ENCODE data around the gene TRIP10. TPM values are rescaled to one million over a fixed set of nuclear protein-coding genes. Genes with fewer than 3 reads are reported as not detected.

Gene TRIP10
- total RNA-seq, 2 donors from 2014 or later = 37.0 to 74.2 TPM

GRCh38 chr19:6718111-6718740, 21.3 kb upstream of the TRIP10 start:
- no peaks in the 10 kb centered on the region for H3K4me1 ChIP-seq (replicated peaks)
- WGBS = 64% methylated on average over 23 of the region's 23 CpGs
- H3K27me3 ChIP-seq (replicated peaks; ENCODE audit: insufficient read depth) = no peaks in the 10 kb centered on the region
- H3K36me3 ChIP-seq = no peaks in the 10 kb centered on the region
- TF ChIP-seq CTCF (IDR thresholded peaks at IDR 0.05) (no peak), POLR2AphosphoS5 (IDR thresholded peaks at IDR 0.05) (no peak), POLR2A (IDR thresholded peaks at IDR 0.05) (no peak)
- intact Hi-C loops (cut with DNase I) = no loop called here
- H3K9me3 ChIP-seq = no peaks in the 10 kb centered on the region
- H3K4me3 ChIP-seq = no peak overlapping the region
- no peak for DNase-seq (ENCODE audit: low spot score)
- no peak overlapping the region for H3K27ac ChIP-seq

GRCh38 chr19:6718741-6719539, 20.5 kb upstream of the TRIP10 start:
- Histone ChIP-seq H3K9me3 (no peaks in the 10 kb centered on the region), H3K36me3 (no peaks in the 10 kb centered on the region), H3K27ac (no peak overlapping the region), H3K4me1 (replicated peaks) (no peaks in the 10 kb centered on the region), H3K27me3 (replicated peaks; ENCODE audit: insufficient read depth) (no peaks in the 10 kb centered on the region), H3K4me3 (no peak overlapping the region)
- no peak for DNase-seq (ENCODE audit: low spot score)
- TF ChIP-seq POLR2AphosphoS5 (IDR thresholded peaks at IDR 0.05) (no peak), CTCF (IDR thresholded peaks at IDR 0.05) (no peak), POLR2A (IDR thresholded peaks at IDR 0.05) (no peak)
- intact Hi-C loops (cut with DNase I) = no loop called here
- 75% methylated on average over 20 of the region's 21 CpGs for WGBS

- TF ChIP-seq CTCF (IDR thresholded peaks at IDR 0.05) (no peak), POLR2AphosphoS5 (IDR thresholded peaks at IDR 0.05) (no peak), POLR2A (IDR thresholded peaks at IDR 0.05) (no peak)
- Histone ChIP-seq H3K36me3 (no peaks in the 10 kb centered on the region), H3K4me1 (replicated peaks) (no peaks in the 10 kb centered on the region), H3K4me3 (no peak overlapping the region), H3K27me3 (replicated peaks; ENCODE audit: insufficient read depth) (no peaks in the 10 kb centered on the region), H3K27ac (no peak overlapping the region), H3K9me3 (no peaks in the 10 kb centered on the region)
- 77% methylated on average over 6 of the region's 6 CpGs for WGBS
- DNase-seq (ENCODE audit: low spot score) = no peak
- intact Hi-C loops (cut with DNase I) = no loop called here
Observed at GRCh38 chr19:6719540-6719861, 20.0 kb upstream of the TRIP10 start.

- H3K4me1 ChIP-seq (replicated peaks) = no peaks in the 10 kb centered on the region
- H3K4me3 ChIP-seq = no peak overlapping the region
- H3K9me3 ChIP-seq = no peaks in the 10 kb centered on the region
- TF ChIP-seq POLR2AphosphoS5 (IDR thresholded peaks at IDR 0.05) (no peak), CTCF (IDR thresholded peaks at IDR 0.05) (no peak), POLR2A (IDR thresholded peaks at IDR 0.05) (no peak)
- H3K36me3 ChIP-seq = no peaks in the 10 kb centered on the region
- no peak for DNase-seq (ENCODE audit: low spot score)
- H3K27me3 ChIP-seq (replicated peaks; ENCODE audit: insufficient read depth) = no peaks in the 10 kb centered on the region
- WGBS = 88% methylated on average over 3 of the region's 3 CpGs
- intact Hi-C loops (cut with DNase I) = no loop called here
- no peak overlapping the region for H3K27ac ChIP-seq
Observed at GRCh38 chr19:6719992-6720368, 19.5 kb upstream of the TRIP10 start.
